OCI-LY1 (cell line): ENCODE results near the gene TTF2.

ENCODE experiments used
- H2AFZ ChIP-seq: fragments of 200-600 bp; sonication (generic), shearing (Covaris generic); 2 replicates; pipeline ENCODE4 v1.6.0; 2014; ENCODE audit warnings: antibody characterized with exemption, mild to moderate bottlenecking, low read length
- H3F3A ChIP-seq: fragments of 200-600 bp; sonication (generic), shearing (Covaris generic); 2 replicates; pipeline ENCODE4 v1.6.0; 2014; ENCODE audit warnings: mild to moderate bottlenecking, antibody characterized with exemption, low read length, moderate library complexity; ENCODE audit not compliant: insufficient read depth
- H3K27ac ChIP-seq: fragments of 200-600 bp; sonication (generic); 2 replicates; pipeline ENCODE4 v1.5.1; 2014; ENCODE audit warnings: low read length, mixed run types, mild to moderate bottlenecking, low read depth; ENCODE audit not compliant: poor library complexity, severe bottlenecking
- H3K27me3 ChIP-seq: fragments of 200-600 bp; sonication (generic); 2 replicates; pipeline ENCODE4 v1.6.0; 2014; ENCODE audit warnings: antibody characterized with exemption, mild to moderate bottlenecking, low read length, moderate library complexity; ENCODE audit not compliant: insufficient read depth
- H3K36me3 ChIP-seq: fragments of 200-600 bp; sonication (generic); 2 replicates; pipeline ENCODE4 v1.6.1; 2014; ENCODE audit warnings: mild to moderate bottlenecking, antibody characterized with exemption, low read length, moderate library complexity, mixed read lengths; ENCODE audit not compliant: insufficient read depth
- H3K4me1 ChIP-seq: fragments of 200-600 bp; sonication (generic); 2 replicates; pipeline ENCODE4 v1.5.1; 2014; ENCODE audit warnings: mild to moderate bottlenecking, low read length, moderate library complexity; ENCODE audit not compliant: insufficient read depth, severe bottlenecking
- H3K4me2 ChIP-seq: fragments of 200-600 bp; sonication (generic), shearing (Covaris generic); 2 replicates; pipeline ENCODE4 v1.6.1; 2014; ENCODE audit warnings: low read length
- H3K4me3 ChIP-seq: fragments of 200-600 bp; sonication (generic); 2 replicates; pipeline ENCODE4 v1.5.1; 2014; ENCODE audit warnings: low read length, low read depth, mild to moderate bottlenecking, mixed read lengths; ENCODE audit not compliant: poor library complexity, severe bottlenecking
- H3K79me2 ChIP-seq: fragments of 200-600 bp; shearing (Covaris generic); 2 replicates; pipeline ENCODE4 v1.6.1; 2016; ENCODE audit warnings: mixed run types, low read length, mixed read lengths; ENCODE audit not compliant: insufficient read depth
- H3K9ac ChIP-seq: fragments of 200-600 bp; sonication (generic), shearing (Covaris generic); 2 replicates; pipeline ENCODE4 v1.6.1; 2014; ENCODE audit warnings: mild to moderate bottlenecking, low read length, mixed read lengths
- H3K9me2 ChIP-seq: fragments of 200-600 bp; sonication (generic), shearing (Covaris generic); 2 replicates; pipeline ENCODE4 v1.6.1; 2014; ENCODE audit warnings: low read depth, mild to moderate bottlenecking, low read length, mixed read lengths
- H3K9me3 ChIP-seq: fragments of 200-600 bp; shearing (Covaris generic); 2 replicates; pipeline ENCODE4 v1.6.1; 2014; ENCODE audit warnings: low read length, mixed read lengths
- H4K20me1 ChIP-seq: fragments of 200-600 bp; sonication (generic), shearing (Covaris generic); 2 replicates; pipeline ENCODE4 v1.6.0; 2016; ENCODE audit warnings: mild to moderate bottlenecking, low read length; ENCODE audit not compliant: insufficient read depth
- EZH2 ChIP-seq: fragments of 200-600 bp; sonication (generic), shearing (Covaris generic); IDR thresholded peaks from 2 replicates; pipeline ENCODE4 v1.8.0; 2017; ENCODE audit warnings: borderline replicate concordance, mixed run types, mild to moderate bottlenecking, antibody characterized with exemption, low read length, moderate library complexity, mixed read lengths
- TF ChIP-seq, protein P1 (sequence below): fragments of 200-600 bp; sonication (generic), shearing (Covaris generic); IDR thresholded peaks from 2 replicates; pipeline ENCODE4 v1.5.1; 2017; ENCODE audit warnings: mild to moderate bottlenecking, antibody characterized with exemption, low read length, moderate library complexity, mixed read lengths

Gene TTF2

DNA sequence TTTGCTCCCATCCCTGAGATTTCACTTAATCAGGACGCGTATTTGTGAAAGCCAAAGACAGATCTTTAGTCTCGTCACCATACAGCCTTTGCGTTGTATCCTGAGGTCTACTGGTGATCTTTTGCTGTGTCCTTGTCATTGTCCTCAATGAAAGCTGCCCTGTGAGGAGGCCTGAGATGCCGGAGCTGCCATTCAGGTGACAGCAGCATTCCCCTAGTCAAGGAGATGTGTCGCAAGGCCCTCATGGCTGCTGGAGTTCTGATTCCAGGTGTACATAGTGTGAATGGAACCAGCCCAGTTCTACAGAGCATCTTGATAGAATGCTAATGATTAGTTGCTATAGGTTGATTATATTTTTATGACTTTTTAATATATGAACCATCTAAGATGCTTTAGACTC lies 24.1 kb downstream of the TTF2 start:
- H3K36me3 ChIP-seq, result peaks cover 92% of the 10 kb centered on the region
- H3K9ac ChIP-seq, result no peak overlapping the region

DNA sequence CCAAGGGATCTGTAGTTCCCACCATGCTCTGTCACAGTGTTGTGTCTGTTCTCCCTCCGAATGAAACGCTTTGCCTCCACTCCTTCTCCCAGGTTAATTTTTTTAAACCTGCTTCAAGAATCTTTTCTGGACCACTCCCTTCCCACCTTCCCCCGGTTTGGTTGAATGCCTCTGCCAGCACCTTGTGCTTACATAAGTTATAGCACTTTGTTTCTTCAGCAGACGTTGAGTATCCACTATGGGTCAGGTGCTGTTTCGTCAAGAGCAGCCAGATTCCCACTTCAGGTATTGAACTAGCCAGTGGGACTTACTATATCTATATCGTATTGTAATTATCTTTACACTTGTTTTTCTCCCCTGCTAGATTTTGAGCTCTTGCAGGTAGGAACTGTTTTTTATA lies 27.6 kb downstream of the TTF2 start:
- TF ChIP-seq, protein P1, sequence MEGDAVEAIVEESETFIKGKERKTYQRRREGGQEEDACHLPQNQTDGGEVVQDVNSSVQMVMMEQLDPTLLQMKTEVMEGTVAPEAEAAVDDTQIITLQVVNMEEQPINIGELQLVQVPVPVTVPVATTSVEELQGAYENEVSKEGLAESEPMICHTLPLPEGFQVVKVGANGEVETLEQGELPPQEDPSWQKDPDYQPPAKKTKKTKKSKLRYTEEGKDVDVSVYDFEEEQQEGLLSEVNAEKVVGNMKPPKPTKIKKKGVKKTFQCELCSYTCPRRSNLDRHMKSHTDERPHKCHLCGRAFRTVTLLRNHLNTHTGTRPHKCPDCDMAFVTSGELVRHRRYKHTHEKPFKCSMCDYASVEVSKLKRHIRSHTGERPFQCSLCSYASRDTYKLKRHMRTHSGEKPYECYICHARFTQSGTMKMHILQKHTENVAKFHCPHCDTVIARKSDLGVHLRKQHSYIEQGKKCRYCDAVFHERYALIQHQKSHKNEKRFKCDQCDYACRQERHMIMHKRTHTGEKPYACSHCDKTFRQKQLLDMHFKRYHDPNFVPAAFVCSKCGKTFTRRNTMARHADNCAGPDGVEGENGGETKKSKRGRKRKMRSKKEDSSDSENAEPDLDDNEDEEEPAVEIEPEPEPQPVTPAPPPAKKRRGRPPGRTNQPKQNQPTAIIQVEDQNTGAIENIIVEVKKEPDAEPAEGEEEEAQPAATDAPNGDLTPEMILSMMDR, result no peak
- Histone ChIP-seq H3K4me3 (no peak overlapping the region), H3K79me2 (no peaks in the 10 kb centered on the region), H3K27me3 (no peaks in the 10 kb centered on the region), H3K4me2 (no peak overlapping the region), H2AFZ (no peak overlapping the region), H3K9me3 (no peaks in the 10 kb centered on the region), H3F3A (no peaks in the 10 kb centered on the region), H3K4me1 (no peaks in the 10 kb centered on the region), H3K27ac (no peak overlapping the region), H3K36me3 (peaks cover 92% of the 10 kb centered on the region), H3K9me2 (no peaks in the 10 kb centered on the region), H3K9ac (no peak overlapping the region), H4K20me1 (no peaks in the 10 kb centered on the region)

More for the DNA sequence above, 24.1 kb downstream of the TTF2 start:
- Histone ChIP-seq H2AFZ (no peak overlapping the region), H3K9me3 (no peaks in the 10 kb centered on the region), H4K20me1 (no peaks in the 10 kb centered on the region), H3K79me2 (no peaks in the 10 kb centered on the region), H3K4me2 (no peak overlapping the region), H3K27me3 (no peaks in the 10 kb centered on the region), H3K4me1 (no peaks in the 10 kb centered on the region), H3K9me2 (no peaks in the 10 kb centered on the region), H3K27ac (no peak overlapping the region), H3K4me3 (no peak overlapping the region), H3F3A (no peaks in the 10 kb centered on the region)
- no peak for TF ChIP-seq EZH2
- TF ChIP-seq, protein P1, result no peak

DNA sequence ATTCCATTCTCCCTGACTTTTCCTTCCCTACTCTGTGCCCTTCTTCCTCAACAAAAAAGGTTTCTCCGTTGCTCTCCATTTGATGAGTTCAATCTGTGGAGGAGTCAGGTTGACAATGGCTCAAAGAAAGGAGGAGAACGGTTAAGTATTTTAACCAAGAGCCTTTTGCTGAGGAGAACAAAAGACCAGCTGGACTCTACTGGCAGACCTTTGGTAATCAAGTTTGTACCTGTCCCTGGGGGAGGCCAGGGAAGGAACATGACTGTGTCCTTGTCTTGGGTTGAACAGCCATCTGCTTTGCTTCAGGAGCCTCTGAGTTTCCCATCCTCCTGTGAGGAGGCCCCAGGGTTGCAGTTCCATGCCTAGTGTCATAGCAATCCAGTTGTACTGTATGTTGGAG lies 29.9 kb downstream of the TTF2 start:
- Histone ChIP-seq H3K36me3 (peaks cover 94% of the 10 kb centered on the region), H3K9me3 (no peaks in the 10 kb centered on the region), H3K27me3 (no peaks in the 10 kb centered on the region), H3K9me2 (no peaks in the 10 kb centered on the region), H2AFZ (no peak overlapping the region), H4K20me1 (no peaks in the 10 kb centered on the region), H3K9ac (no peak overlapping the region), H3K4me3 (no peak overlapping the region), H3F3A (no peaks in the 10 kb centered on the region), H3K27ac (no peak overlapping the region), H3K4me1 (no peaks in the 10 kb centered on the region), H3K4me2 (no peak overlapping the region), H3K79me2 (no peaks in the 10 kb centered on the region)
- TF ChIP-seq, protein P1, result no peak
- no peak for TF ChIP-seq EZH2
